Smooth muscle cell (in vitro differentiated cells): Measurements from ENCODE around the gene EIF4G1. TPM values are rescaled to one million over a fixed set of nuclear protein-coding genes. Genes with fewer than 3 reads are reported as not detected.

Experiments
- DNase-seq: peaks from one replicate; lab custom pipeline; 2025; ENCODE audit not compliant: unreplicated experiment; lab: John Stamatoyannopoulos, UW
- H2AFZ ChIP-seq: fragments of 200-600 bp; sonication (generic); 2 replicates; pipeline ENCODE4 v1.6.0; 2016; ENCODE audit warnings: antibody characterized with exemption, low read depth, mild to moderate bottlenecking
- H3F3A ChIP-seq: fragments of 200-600 bp; sonication (generic); 2 replicates; pipeline ENCODE4 v1.6.0; 2017; ENCODE audit warnings: antibody characterized with exemption, low read depth
- H3K27ac ChIP-seq: fragments of 200-600 bp; sonication (generic); 2 replicates; pipeline ENCODE4 v1.5.1; 2016; ENCODE audit warnings: low read depth, mild to moderate bottlenecking
- H3K27me3 ChIP-seq: fragments of 200-600 bp; sonication (generic); 2 replicates; pipeline ENCODE4 v1.6.1; 2016; ENCODE audit warnings: low read depth, mild to moderate bottlenecking
- H3K36me3 ChIP-seq: fragments of 200-600 bp; sonication (generic); 2 replicates; pipeline ENCODE4 v1.5.1; 2016; ENCODE audit warnings: low read depth
- H3K4me1 ChIP-seq: fragments of 200-600 bp; sonication (generic); 2 replicates; pipeline ENCODE4 v1.5.1; 2016; ENCODE audit warnings: low read depth
- H3K4me2 ChIP-seq: fragments of 200-600 bp; sonication (generic); 2 replicates; pipeline ENCODE4 v1.6.0; 2016; ENCODE audit warnings: mild to moderate bottlenecking
- H3K4me3 ChIP-seq: fragments of 200-600 bp; sonication (generic); 2 replicates; pipeline ENCODE4 v1.5.1; 2016; ENCODE audit warnings: mild to moderate bottlenecking
- H3K79me2 ChIP-seq: fragments of 200-600 bp; sonication (generic); 2 replicates; pipeline ENCODE4 v1.6.0; 2016; ENCODE audit warnings: low read depth, mild to moderate bottlenecking
- H3K9ac ChIP-seq: fragments of 200-600 bp; sonication (generic); 2 replicates; pipeline ENCODE4 v1.6.0; 2016; ENCODE audit warnings: low read depth
- H3K9me3 ChIP-seq: fragments of 200-600 bp; sonication (generic); replicated peaks from 2 replicates; pipeline ENCODE4 v1.5.1; 2016; ENCODE audit warnings: low read depth
- H4K20me1 ChIP-seq: fragments of 200-600 bp; sonication (generic); 2 replicates; pipeline ENCODE4 v1.6.0; 2016; ENCODE audit warnings: low read depth
- CTCF ChIP-seq: fragments of 200-600 bp; sonication (generic); IDR thresholded peaks from 2 replicates; pipeline ENCODE4 v1.5.1; 2017; ENCODE audit warnings: borderline replicate concordance, mild to moderate bottlenecking, antibody characterized with exemption; ENCODE audit not compliant: insufficient read depth, poor library complexity, severe bottlenecking
- WGBS: methylation state at CpG from one replicate; pipeline ENCODE4 v1.1.7; 2016; ENCODE audit warnings: low lambda C conversion rate; 5-methylcytosine and 5-hydroxymethylcytosine counted together
- polyA plus RNA-seq: library from polyadenylated mRNA; unstranded; fragments of >200 nt; fragmentation: Nextera tagmentation; extraction: Ambion mirVana; gene quantifications from 2 replicates; pipeline ENCODE4 v1.2.1, GENCODE V29; 2016
- total RNA-seq: library from RNA; depleted of rRNA; stranded (reverse); fragments of >200 nt; gene quantifications from 2 replicates; pipeline ENCODE4 v1.2.3, GENCODE V29; 2014

The EIF4G1 gene
- total and polyA plus RNA-seq, 2 experiments from 2014 or later, result 171 to 198 TPM

DNA sequence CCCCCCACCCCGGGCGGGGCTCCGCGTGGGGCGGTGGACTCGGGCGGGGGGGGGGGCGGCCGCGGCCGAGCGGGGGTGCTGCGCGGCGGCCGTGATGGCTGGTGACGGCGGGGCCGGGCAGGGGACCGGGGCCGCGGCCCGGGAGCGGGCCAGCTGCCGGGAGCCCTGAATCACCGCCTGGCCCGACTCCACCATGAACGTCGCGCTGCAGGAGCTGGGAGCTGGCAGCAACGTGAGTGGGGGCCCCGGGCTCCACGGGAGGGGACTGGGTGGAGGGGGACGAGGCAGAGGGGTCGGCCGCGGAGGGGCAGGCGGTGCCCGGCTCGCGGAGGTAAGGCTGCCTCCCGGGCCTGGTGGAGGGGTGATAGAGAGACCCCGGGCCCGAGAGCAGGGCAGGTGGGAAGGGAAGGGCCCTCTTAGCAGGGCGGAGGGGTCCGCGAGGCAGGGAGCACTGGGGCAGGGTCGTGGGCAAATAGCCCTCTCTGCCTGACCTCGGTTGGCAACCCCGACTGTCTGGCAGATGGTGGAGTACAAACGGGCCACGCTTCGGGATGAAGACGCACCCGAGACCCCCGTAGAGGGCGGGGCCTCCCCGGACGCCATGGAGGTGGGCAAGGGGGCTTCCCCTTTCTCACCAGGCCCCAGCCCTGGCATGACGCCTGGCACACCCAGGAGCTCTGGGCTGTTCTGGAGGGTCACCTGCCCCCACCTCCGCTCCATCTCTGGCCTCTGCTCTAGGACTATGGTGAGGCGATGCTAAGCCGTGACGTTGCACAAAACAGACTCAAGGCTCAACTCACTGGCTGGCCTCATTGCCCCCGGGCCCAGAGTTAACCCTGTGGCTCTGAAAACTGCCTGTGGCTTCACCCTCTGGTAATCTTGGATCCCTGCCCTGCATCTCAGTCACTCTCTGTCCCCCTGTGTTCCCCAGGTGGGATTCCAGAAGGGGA lies 38.2 kb upstream of the EIF4G1 start, which contains the start of gene ECE2:
Gene ECE2 (plus strand): TSS at position 62 of the 950 bp plus-strand sequence. CDS start 132 bp downstream, at position 194.
- no peaks in the 10 kb centered on the region for H3K4me1 ChIP-seq
- no peak within 1 kb of the TSS for H3K9ac ChIP-seq
- no peaks in the 10 kb centered on the region for H4K20me1 ChIP-seq
- H3K79me2 ChIP-seq, result no peaks in the 10 kb centered on the region
- 64% methylated on average over 23 of the region's 65 CpGs for WGBS
- no peak within 1 kb of the TSS for H3K4me3 ChIP-seq
- no peak within 1 kb of the TSS for H2AFZ ChIP-seq
- TF ChIP-seq CTCF, result no peak
- H3K9me3 ChIP-seq, result no peaks in the 10 kb centered on the region
- H3F3A ChIP-seq, result no peaks in the 10 kb centered on the region
- H3K4me2 ChIP-seq, result no peak within 1 kb of the TSS
- no peaks in the 10 kb centered on the region for H3K36me3 ChIP-seq
- no peak within 1 kb of the TSS for H3K27ac ChIP-seq
- H3K27me3 ChIP-seq, result peaks cover 61% of the 10 kb centered on the region
- DNase-seq, result no peak

GRCh38 chr3:184277366-184277765 lies 37.0 kb upstream of the EIF4G1 start:
- 94% methylated on average over 6 of the region's 6 CpGs for WGBS
- DNase-seq, result no peak
- no peak overlapping the region for H3K4me2 ChIP-seq

DNA sequence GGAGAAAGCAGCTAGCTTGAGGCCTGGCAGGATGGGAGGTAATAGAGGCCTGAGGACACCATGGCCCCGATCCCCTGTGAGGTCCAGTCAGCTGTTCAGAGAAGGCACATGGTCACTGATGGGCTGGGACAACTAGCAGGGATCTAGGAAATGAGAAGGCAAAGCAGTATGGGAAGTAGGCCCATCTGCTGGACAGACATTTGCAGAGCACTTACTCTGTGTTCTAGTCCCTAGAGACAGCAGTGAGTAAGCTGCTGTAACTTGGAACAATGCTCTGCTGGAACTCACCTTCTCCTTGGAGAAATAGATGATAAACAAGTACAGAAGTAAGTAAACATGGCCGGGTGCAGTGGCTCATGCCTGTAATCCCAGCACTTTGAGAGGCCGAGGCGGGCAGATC lies 31.5 kb upstream of the EIF4G1 start:
- H3K79me2 ChIP-seq, result no peaks in the 10 kb centered on the region
- H3K36me3 ChIP-seq, result no peaks in the 10 kb centered on the region
- H3K4me1 ChIP-seq, result no peaks in the 10 kb centered on the region
- H3F3A ChIP-seq, result no peaks in the 10 kb centered on the region
- H2AFZ ChIP-seq, result no peak overlapping the region
- no peak for DNase-seq
- no peaks in the 10 kb centered on the region for H4K20me1 ChIP-seq
- H3K4me2 ChIP-seq, result no peak overlapping the region
- H3K9ac ChIP-seq, result no peak overlapping the region
- peaks cover 23% of the 10 kb centered on the region for H3K27me3 ChIP-seq
- TF ChIP-seq CTCF, result no peak
- H3K9me3 ChIP-seq, result no peaks in the 10 kb centered on the region
- H3K27ac ChIP-seq, result no peak overlapping the region
- H3K4me3 ChIP-seq, result no peak overlapping the region
- whole genome bisulfite sequencing, result 100% methylated on average over 4 of the region's 4 CpGs

More at GRCh38 chr3:184277366-184277765, 37.0 kb upstream of the EIF4G1 start:
- no peaks in the 10 kb centered on the region for H3K79me2 ChIP-seq
- no peak overlapping the region for H3K4me3 ChIP-seq
- H2AFZ ChIP-seq, result no peak overlapping the region
- no peaks in the 10 kb centered on the region for H3F3A ChIP-seq
- no peaks in the 10 kb centered on the region for H3K9me3 ChIP-seq
- H4K20me1 ChIP-seq, result no peaks in the 10 kb centered on the region
- TF ChIP-seq CTCF, result no peak
- H3K36me3 ChIP-seq, result no peaks in the 10 kb centered on the region
- H3K27me3 ChIP-seq, result peaks cover 59% of the 10 kb centered on the region
- H3K27ac ChIP-seq, result no peak overlapping the region
- H3K9ac ChIP-seq, result no peak overlapping the region
- H3K4me1 ChIP-seq, result no peaks in the 10 kb centered on the region
